NCI-H748 (cell line): ENCODE data around the gene LRRC26.
"Not testable (repeated sequence)": the region's sequence is repeated elsewhere in the genome, so short reads cannot be mapped to it uniquely, and the experiment has no call there.

Source experiments
- DNase-seq: peaks from one replicate; lab custom pipeline; 2025; ENCODE audit not compliant: unreplicated experiment; lab: John Stamatoyannopoulos, UW

The LRRC26 gene

DNA sequence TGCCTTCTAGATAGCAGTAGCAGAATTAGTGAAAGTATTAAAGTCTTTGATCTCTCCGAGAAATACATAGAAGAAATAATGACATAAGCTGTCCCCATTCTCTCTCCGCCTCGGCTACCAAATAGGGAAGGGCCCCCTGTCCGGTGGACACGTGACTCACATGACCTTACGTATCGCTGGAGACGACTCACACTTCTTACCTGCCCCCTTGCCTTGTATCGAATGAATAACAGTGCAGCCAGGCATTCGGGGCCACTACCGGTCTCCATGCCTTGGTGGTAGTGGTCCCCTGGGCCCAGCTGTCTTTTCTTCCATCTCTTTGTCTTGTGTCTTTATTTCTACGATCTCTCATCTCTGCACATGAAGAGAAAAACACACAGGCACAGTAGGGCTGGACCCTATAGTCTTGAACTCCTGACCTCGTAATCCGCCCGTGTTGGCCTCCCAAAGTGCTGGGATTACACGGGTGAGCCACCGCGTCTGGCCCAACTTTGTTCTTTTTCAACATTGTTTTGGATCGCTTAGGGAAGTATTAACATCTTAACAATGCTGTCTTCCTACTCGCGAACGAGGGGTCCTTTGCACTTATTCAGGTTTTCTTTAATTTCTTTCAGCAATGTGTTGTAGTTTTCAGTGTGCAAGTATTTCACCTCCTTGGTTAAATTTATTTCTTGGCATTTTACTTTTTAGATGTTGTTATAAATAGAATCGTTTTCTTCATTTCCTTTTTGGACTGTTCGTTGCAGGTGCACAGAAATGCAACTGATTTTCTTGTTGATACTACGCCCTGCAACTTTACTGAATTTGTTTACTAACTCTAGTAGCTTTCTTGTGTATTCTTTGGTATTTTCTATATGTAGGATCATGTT lies 47.7 kb downstream of the LRRC26 start:
- DNase-seq = not testable (repeated sequence)
